ENCODE measurements around the gene SLC6A20.

GRCh38 chr3:45730409-45731154 lies 65.8 kb downstream of the SLC6A20 start:
- no peak for TF ChIP-seq EZH2 (IDR thresholded peaks at IDR 0.05)
- TF ChIP-seq CTCF (IDR thresholded peaks at IDR 0.05): no peak

Data from neural progenitor cell (in vitro differentiated cells).